ENCODE results near the gene ATAT1. TPM values are rescaled to one million over a fixed set of nuclear protein-coding genes. Genes with fewer than 3 reads are reported as not detected.

ATAT1 gene
- polyA plus RNA-seq, 1 of the 3 experiments (the other 2 are of a cell fraction), result 36.2 TPM

GRCh38 chr6:30647242-30648116, 20.8 kb downstream of the ATAT1 start:
- Histone ChIP-seq H3K27me3 (ENCODE audit: insufficient read depth) (no peaks in the 10 kb centered on the region), H4K20me1 (ENCODE audit: insufficient read depth) (no peaks in the 10 kb centered on the region), H3K79me2 (ENCODE audit: insufficient read depth) (peaks cover 32% of the 10 kb centered on the region), H3F3A (replicated peaks; ENCODE audit: insufficient read depth) (peaks cover 17% of the 10 kb centered on the region), H2AFZ (ENCODE audit: low read depth) (peak overlapping the region; percentile 68), H3K4me3 (ENCODE audit: low read depth in 2 of 2, low read length in 1 of 2) (peak overlapping the region; percentile 84), H3K9ac (peak overlapping the region; percentile 84), H3K36me3 (replicated peaks in 1 of 2; ENCODE audit: control insufficient read depth in 1 of 2, insufficient read depth in 2 of 2, low read length in 1 of 2) (peaks cover 26 to 35% of the 10 kb centered on the region in 2 experiments), H3K27ac (ENCODE audit: low read depth in 2 of 2, low read length in 1 of 2) (peak overlapping the region; percentile 77 to 94), H3K4me1 (ENCODE audit: control insufficient read depth in 1 of 2, insufficient read depth in 2 of 2, low read depth in 1 of 2, low read length in 1 of 2) (peaks cover 0 to 6% of the 10 kb centered on the region in 2 experiments; a peak in 2 of 4 replicates), H3K9me2 (no peaks in the 10 kb centered on the region), H3K9me3 (no peaks in the 10 kb centered on the region), H3K4me2 (peak overlapping the region; percentile 97)
- 1% methylated on average over 24 of the region's 78 CpGs for WGBS (ENCODE audit: low lambda C conversion rate)
- TF ChIP-seq SIN3A (IDR thresholded peaks at IDR 0.05; ENCODE audit: borderline replicate concordance, low read depth, low read length), result peak; percentile 69; the same call in 1 of the 2 replicates
- TF ChIP-seq, protein P1, sequence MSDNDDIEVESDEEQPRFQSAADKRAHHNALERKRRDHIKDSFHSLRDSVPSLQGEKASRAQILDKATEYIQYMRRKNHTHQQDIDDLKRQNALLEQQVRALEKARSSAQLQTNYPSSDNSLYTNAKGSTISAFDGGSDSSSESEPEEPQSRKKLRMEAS (IDR thresholded peaks at IDR 0.05; ENCODE audit: low read depth), result peak; percentile 44; the same call in 1 of the 2 replicates
- no peak for TF ChIP-seq FOXM1 (IDR thresholded peaks at IDR 0.05; ENCODE audit: low read depth)
- TF ChIP-seq MXI1 (IDR thresholded peaks at IDR 0.05; ENCODE audit: low read depth, low read length), result peak; percentile 66
- TF ChIP-seq RAD21 (IDR thresholded peaks at IDR 0.05; ENCODE audit: low read length), result no peak
- TF ChIP-seq, protein P2, sequence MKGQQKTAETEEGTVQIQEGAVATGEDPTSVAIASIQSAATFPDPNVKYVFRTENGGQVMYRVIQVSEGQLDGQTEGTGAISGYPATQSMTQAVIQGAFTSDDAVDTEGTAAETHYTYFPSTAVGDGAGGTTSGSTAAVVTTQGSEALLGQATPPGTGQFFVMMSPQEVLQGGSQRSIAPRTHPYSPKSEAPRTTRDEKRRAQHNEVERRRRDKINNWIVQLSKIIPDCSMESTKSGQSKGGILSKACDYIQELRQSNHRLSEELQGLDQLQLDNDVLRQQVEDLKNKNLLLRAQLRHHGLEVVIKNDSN (IDR thresholded peaks at IDR 0.05; ENCODE audit: borderline replicate concordance, low read depth), result peak; percentile 25; the same call in 1 of the 2 replicates
- TF ChIP-seq NRF1 (IDR thresholded peaks at IDR 0.05; ENCODE audit: low read depth, low read length), result peak; percentile 77
- CTCF ChIA-PET, result interaction anchor here (0.6 to 0.9 kb wide), 4 partner anchors 18 to 815 kb away, joined by 3 read pairs; no protein-coding TSS in a partner anchor
- DNase-seq, result peak; percentile 92
- POLR2A ChIA-PET, result interaction anchor here (0.8 to 1.2 kb wide), 4 partner anchors 25 to 74 kb away, joined by 4 to 7 read pairs (median 4); partner anchors contain the start of gene DHX16

DNA sequence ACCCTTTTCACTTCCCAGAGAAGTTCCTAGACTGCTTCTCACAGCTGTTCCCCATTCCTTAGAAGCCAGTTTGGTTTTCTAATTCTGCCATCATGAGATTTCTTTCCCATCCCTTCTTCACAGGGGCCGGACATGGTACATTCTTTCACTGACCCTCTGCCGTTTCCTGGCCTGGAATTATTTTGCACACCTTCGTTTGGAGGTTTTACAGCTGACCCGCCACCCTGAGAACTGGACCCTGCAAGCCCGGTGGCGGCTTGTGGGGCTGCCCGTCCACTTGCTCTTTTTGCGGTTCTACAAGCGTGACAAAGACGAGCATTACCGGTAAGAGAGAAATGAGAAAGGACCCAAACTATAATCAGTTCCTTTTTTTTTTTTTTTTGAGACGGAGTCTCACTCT, 24.5 kb downstream of the ATAT1 start:
- H3K9me2 ChIP-seq, result no peaks in the 10 kb centered on the region
- peaks cover 9% of the 10 kb centered on the region for H3F3A ChIP-seq (replicated peaks; ENCODE audit: insufficient read depth)
- H3K9me3 ChIP-seq, result no peaks in the 10 kb centered on the region
- WGBS (ENCODE audit: low lambda C conversion rate), result 94% methylated on average over 12 of the region's 12 CpGs
- H3K36me3 ChIP-seq (replicated peaks in 1 of 2; ENCODE audit: control insufficient read depth in 1 of 2, insufficient read depth in 2 of 2, low read length in 1 of 2), result peaks cover 23 to 32% of the 10 kb centered on the region in 2 experiments
- no peaks in the 10 kb centered on the region for H3K27me3 ChIP-seq (ENCODE audit: insufficient read depth)
- H3K4me2 ChIP-seq, result no peak overlapping the region
- no peak for DNase-seq
- no peak overlapping the region for H3K27ac ChIP-seq (ENCODE audit: low read depth in 2 of 2, low read length in 1 of 2)
- H3K79me2 ChIP-seq (ENCODE audit: insufficient read depth), result peaks cover 25% of the 10 kb centered on the region; the same call in 1 of the 2 replicates
- H3K4me3 ChIP-seq (ENCODE audit: low read depth in 2 of 2, low read length in 1 of 2), result no peak overlapping the region
- H3K4me1 ChIP-seq (ENCODE audit: control insufficient read depth in 1 of 2, insufficient read depth in 2 of 2, low read depth in 1 of 2, low read length in 1 of 2), result peaks cover 0 to 6% of the 10 kb centered on the region in 2 experiments; a peak in 2 of 4 replicates
- ChIA-PET CTCF (interaction anchor here (0.9 to 2.6 kb wide), 3 partner anchors 22 to 80 kb away, joined by 3 to 8 read pairs (median 7); partner anchors contain the start of gene DHX16), POLR2A (interaction anchor here (1.4 kb wide), 1 partner anchor 10 kb away, joined by 3 read pairs; no protein-coding TSS in a partner anchor)
- no peaks in the 10 kb centered on the region for H4K20me1 ChIP-seq (ENCODE audit: insufficient read depth)
- no peak overlapping the region for H3K9ac ChIP-seq
- H2AFZ ChIP-seq (ENCODE audit: low read depth), result no peak overlapping the region
- no peak for TF ChIP-seq EP300 (IDR thresholded peaks at IDR 0.05; ENCODE audit: borderline replicate concordance in 1 of 2, low read depth in 1 of 2, low read length in 1 of 2)

Measured in SK-N-SH (cell line).